ENCODE data around the gene DMRTC2. TPM values are rescaled to one million over a fixed set of nuclear protein-coding genes. Genes with fewer than 3 reads are reported as not detected.

Gene DMRTC2
- total and polyA plus RNA-seq, 2 of the 13 experiments (the other 11 are each of a cell fraction or from before 2014, with no cell fraction given): not detected

- TF ChIP-seq ARID4A (CRISPR knock-in tag; IDR thresholded peaks at IDR 0.05; ENCODE audit: borderline replicate concordance) (peak; percentile 95; the same call in 1 of the 2 replicates), HOXA9 (CRISPR knock-in tag; IDR thresholded peaks at IDR 0.05; ENCODE audit: borderline replicate concordance) (0 out of 2 replicates have a peak, but pooled peaks have one; percentile 23), REXO4 (CRISPR knock-in tag; IDR thresholded peaks at IDR 0.05; ENCODE audit: borderline replicate concordance) (no peak; the same call in 1 of the 2 replicates), HDAC2 (CRISPR knock-in tag; IDR thresholded peaks at IDR 0.05) (peak; percentile 64), SMARCE1 (IDR thresholded peaks at IDR 0.05; ENCODE audit: borderline replicate concordance) (no peak), ZNF792 (CRISPR knock-in tag; IDR thresholded peaks at IDR 0.05) (peak; percentile 69; the same call in 1 of the 2 replicates), ZNF558 (CRISPR knock-in tag; IDR thresholded peaks at IDR 0.05; ENCODE audit: borderline replicate concordance) (0 out of 2 replicates have a peak, but pooled peaks have one; percentile 84), SOX6 (IDR thresholded peaks at IDR 0.05) (no peak), SOX6 (CRISPR knock-in tag; IDR thresholded peaks at IDR 0.05) (peak; percentile 65), ZBED4 (CRISPR knock-in tag; IDR thresholded peaks at IDR 0.05; ENCODE audit: borderline replicate concordance) (peak; percentile 79), TRAFD1 (CRISPR knock-in tag; IDR thresholded peaks at IDR 0.05; ENCODE audit: borderline replicate concordance) (0 out of 2 replicates have a peak, but pooled peaks have one; percentile 74), MIER2 (CRISPR knock-in tag; IDR thresholded peaks at IDR 0.05) (peak; percentile 71), ZNF101 (CRISPR knock-in tag; IDR thresholded peaks at IDR 0.05; ENCODE audit: borderline replicate concordance, low read depth) (0 out of 2 replicates have a peak, but pooled peaks have one; percentile 35), EZH2 (conservative IDR thresholded peaks at IDR 0.05; ENCODE audit: low read depth, low read length) (no peak), ZNF296 (CRISPR knock-in tag; conservative IDR thresholded peaks at IDR 0.05) (no peak)
Measured at GRCh38 chr19:41883821-41884733, 39.2 kb downstream of the DMRTC2 start (continued).
